ENCODE measurements around the gene LIN54.
"Not testable (repeated sequence)": the region's sequence is repeated elsewhere in the genome, so short reads cannot be mapped to it uniquely, and the experiment has no call there.

LIN54 gene

DNA sequence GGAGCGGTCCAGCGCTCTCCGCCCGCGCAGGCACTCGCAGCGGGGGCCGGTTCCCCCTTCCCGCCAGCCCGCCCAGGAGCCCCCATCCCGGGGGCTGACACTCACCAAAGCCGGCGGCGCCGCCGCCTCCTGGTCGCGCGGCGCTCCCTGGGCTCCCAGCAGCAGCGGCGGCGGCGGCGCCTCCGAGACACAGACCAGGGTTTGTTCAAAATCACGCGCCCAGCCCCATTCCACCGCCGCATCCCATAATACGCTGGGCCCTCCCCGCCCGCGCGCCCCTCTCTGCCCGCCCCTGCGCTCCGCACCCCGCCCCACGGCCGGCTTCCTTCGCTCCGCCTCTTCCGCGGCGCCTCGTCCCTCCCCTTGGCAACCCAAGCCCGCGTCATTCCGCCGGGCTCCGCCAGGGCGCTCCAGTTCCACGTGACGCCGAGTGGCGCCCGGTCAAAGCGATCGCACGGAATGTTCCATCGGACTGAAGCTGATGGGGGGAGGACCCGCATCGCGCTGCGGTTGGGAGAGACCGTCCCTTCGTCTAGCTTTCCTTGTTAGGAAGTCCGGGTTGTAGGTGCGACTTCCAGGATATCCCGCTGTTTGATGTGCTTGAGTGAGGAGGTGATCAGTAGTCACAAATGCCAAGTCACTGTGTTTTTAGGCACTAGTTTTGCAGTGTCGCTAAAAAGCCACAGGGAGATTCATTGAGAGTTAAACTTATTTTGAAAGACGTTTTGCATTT lies 2.2 kb upstream of the LIN54 start:
- peak; percentile 90 to 91 for DNase-seq (ENCODE audit: low read depth in 2 of 2, low spot score in 1 of 2)

DNA sequence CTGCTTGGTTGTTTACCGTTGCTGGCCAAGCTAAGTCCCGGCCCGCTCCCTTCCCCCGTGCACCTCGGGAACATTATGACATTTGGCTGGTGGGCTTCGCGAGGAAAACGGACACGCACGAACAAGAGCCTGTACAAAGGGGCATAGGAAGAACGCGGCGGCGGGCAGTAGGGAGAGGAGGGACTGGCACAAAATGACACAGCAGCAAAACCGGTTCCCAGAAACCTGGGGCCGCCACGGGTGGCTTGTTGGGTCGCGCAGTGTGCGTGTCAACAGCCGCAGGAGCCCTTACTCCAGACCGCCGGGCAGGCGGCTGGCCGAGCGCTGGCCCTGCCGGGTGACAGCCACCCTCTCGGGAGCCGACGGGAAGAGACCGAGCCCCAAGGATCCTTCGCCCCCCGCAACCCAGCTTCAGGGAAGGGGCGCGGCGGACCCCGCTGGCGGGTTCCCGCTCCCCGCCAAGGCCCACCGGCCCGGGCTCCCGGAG lies 1.6 kb upstream of the LIN54 start:
- DNase-seq (ENCODE audit: low read depth in 2 of 2, low spot score in 1 of 2): no peak

DNA sequence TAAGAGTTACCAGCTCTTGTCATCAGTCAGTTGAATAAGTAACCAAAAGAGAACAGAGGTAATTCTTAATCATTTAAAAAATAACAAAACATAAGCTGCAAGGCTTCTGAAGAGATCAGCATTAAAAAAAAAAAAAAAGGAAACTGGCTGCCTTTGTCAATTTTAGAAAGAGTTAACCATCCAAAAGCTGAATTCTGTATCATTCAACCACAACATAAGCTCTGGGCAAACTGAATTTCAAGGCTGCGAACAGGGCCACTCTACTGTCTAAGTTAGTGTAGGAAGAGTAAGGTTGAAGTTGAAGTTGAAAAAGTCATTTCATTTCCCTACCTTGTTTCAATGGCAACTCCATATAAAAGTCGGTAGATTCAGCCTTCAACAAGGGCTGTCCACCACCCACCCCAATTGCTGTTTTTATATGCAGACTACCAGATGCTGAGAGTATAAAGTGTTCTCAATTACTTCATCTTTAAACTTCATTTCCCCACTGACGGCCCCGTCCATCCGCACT lies 1.1 kb upstream of the LIN54 start:
- no peak for DNase-seq (ENCODE audit: low read depth in 2 of 2, low spot score in 1 of 2)

DNA sequence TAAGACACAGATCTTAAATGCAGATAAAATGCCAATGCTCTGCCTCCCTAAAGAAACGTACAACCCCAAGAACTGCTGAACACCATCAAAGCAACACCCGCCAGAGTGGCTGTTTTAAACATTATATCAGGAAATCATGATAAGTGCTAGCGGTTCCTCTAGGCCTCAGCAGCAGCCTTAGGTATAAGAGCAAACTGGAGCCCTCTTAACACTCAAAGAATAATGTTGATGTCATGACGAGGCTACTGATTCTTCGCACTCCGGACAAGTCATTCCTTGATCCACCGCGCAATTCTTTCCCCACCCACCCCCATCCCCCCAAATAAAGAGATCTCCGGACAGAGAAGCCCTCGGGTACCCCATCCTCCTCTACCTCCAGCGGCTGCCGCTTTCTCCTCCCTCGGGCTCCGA lies 507 bp downstream of the LIN54 start:
- no peak for DNase-seq (ENCODE audit: low read depth in 2 of 2, low spot score in 1 of 2)

DNA sequence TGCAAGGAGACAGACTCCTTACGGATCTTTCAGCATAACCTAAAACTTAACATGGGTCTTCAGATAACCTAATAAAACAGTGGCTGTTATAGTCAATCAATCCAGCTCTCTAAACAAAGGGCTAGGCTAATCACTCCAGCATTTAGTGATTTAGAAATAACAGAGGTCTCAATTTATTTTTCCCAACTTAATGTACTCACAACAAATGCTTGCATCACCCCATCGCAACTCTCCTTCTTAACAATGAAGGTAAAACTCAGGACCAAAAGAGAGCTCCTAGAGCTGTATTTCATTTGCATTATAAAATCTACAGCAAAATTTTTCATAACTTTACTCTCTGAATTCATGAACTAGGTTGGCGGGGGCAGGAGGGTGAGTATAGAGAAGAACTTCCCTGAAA lies 1.1 kb downstream of the LIN54 start:
- no peak for DNase-seq (ENCODE audit: low read depth in 2 of 2, low spot score in 1 of 2)

DNA sequence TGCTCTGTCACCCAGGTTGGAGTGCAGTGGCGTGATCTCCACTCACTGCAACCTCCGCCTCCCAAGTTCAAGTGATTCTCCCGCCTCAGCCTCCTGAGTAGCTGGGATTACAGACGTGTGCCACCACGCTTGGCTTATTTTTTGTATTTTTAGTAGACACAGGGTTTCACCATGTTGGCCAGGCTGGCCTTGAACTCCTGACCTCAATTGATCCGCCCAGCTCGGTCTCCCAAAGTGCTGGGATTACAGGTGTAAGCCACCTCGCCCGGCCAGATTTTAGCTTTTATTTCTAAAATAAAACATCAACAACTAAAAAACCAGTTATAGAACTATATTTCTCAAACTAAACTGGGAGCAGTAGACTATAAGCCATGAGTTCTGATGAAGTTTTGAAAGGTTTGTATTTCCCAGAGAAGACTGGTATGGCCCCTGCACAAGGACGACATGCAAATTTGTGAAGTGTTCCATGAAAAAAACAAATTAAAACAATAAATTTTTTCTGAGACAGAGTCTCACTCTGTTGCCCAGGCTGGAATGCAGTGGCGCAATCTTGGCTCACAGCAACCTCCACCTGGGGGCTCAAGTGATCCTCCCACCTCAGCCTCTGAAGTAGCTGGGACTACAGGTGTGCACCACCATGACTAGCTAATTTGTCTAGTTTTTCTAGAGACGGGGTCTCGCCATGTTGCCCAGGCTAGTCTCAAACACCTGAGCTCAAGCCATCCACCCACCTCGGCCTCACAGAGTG lies 7.4 kb downstream of the LIN54 start:
- not testable (repeated sequence) for DNase-seq (ENCODE audit: low read depth in 2 of 2, low spot score in 1 of 2)

DNA sequence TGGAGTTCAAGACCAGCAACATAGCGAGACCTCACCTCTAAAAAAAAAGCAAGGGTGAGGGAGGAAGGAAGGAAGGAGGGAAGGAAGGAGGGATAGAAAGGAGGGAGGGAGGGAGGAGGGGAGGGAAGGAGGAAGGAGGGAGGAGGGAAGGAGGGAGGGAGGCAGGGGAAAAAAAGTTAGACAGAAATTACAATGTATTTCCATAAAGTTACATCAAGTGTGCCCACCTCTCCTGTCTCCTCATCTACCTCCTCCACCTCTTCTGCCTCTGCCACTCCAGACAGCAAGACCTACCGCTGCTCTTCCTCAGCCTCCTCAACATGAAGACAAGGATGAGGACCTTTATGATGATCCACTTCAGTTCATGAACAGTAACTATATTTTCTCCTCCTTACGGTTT lies 8.3 kb downstream of the LIN54 start:
- no peak for DNase-seq (ENCODE audit: low read depth in 2 of 2, low spot score in 1 of 2)

DNA sequence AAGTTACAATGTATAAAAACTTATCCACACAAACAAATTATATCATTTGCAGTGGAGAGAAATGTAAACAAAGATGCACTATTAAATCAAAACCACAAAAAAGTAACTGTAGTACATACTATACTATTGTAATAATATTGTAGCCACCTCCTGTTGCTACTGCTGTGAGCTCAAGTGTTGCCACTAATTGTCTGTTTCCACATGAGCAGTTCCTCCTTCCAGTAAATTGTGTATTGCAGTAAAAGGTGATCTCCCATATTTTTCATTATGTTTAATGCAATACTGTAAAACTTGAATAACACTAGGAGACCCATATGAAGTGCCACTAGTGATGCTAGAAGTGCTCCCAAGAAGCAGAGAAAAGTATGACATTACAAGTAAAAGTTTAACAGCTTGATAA lies 11.7 kb downstream of the LIN54 start:
- no peak for DNase-seq (ENCODE audit: low read depth in 2 of 2, low spot score in 1 of 2)

DNA sequence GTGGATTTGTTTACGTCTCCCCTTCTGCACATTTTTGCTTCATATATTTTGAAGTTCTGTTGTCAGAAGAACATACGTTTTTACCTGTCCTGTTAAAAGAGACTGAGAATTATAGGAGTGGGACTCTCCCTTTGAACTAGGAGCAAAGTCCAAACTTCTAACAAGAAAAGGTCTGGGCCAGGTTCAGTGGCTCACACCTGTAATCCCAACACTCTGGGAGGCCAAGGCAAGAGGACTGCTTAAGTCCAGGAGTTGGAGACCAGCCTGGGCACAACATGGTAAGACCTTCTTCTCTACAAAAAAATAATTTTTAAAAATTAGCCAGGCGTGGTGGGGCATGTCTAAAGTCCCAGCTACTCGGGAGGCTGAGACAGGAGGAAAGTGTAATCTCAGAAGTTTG lies 15.8 kb downstream of the LIN54 start:
- DNase-seq (ENCODE audit: low read depth in 2 of 2, low spot score in 1 of 2): no peak

DNA sequence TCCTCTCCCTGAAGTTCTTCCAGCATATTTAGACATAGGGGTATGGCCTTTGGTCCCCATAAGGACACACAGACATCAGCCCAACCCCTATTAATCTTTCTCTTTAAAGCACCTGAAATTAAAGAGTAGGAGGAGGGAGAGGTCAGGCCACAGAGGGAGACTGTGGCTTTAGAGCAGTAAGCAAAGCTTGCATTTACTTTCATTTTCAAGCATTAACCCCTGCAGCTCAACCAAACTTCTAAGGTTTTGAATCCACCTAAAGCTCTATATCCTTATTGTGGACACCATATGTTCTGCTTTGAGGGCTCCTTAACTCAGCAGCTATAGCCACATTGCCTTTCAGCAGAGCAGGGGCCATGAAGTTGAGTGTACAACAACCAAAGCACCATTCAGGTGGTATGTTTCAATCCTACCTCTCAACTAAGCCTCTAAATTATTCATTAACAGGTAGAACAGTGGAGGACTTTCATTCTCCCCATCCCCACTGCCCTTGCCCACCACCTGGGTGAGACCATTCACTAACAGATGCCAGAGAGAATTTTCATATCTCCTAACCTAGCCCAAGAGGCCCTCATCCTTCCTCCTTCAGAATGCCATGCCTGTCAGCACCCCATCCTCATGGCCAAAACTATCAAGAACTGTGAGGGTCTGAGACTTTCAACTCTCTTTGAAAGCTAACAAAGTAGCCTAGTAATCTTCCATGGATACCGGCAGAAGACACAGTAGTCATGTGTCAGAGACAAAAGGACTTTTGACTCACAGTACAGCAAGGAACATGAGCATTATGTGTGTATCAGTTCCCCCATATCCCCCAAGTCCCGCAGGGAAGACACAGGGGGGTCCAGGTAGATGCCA lies 20.8 kb downstream of the LIN54 start:
- DNase-seq (ENCODE audit: low read depth in 2 of 2, low spot score in 1 of 2): no peak

DNA sequence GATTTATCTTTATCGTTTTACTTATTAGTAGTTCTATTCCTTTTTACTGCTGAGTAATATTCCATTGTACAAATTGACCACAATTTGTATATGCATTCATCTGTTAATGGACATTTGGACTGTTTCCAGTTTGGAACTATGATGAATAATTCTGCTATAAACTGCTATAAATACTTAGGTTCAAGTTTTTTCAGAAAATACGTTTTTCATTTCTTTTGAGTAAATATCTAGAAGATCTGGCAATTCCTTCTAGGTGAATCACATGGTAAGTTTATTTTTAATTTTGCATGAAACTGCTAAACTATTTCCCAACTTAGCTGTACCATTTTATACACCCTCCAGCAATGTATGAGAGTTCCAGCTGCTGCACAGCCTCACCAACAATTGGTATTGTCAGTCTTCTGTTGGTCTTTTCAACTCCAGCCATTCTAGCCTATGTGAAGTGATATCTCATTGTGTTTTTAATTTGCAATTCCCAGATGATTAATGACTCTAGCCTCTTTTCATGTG lies 22.2 kb downstream of the LIN54 start:
- DNase-seq (ENCODE audit: low read depth in 2 of 2, low spot score in 1 of 2): no peak

DNA sequence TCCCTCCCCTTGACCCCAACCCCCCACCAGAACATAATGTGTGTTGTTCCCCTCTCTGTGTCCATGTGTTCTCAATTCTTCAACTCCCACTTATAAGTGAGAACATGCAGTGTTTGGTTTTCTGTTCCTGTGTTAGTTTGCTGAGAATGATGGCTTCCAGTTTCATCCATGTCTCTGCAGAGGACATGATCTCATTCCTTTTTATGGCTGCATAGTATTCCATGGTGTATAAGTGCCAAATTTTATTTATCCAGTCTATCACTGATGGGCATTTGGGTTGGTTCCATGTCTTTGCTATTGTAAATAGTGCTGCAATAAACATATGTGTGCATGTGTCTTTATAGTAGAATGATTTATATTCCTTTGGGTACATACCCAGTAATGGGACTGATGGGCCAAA lies 23.1 kb downstream of the LIN54 start:
- not testable (repeated sequence) for DNase-seq (ENCODE audit: low read depth in 2 of 2, low spot score in 1 of 2)

DNA sequence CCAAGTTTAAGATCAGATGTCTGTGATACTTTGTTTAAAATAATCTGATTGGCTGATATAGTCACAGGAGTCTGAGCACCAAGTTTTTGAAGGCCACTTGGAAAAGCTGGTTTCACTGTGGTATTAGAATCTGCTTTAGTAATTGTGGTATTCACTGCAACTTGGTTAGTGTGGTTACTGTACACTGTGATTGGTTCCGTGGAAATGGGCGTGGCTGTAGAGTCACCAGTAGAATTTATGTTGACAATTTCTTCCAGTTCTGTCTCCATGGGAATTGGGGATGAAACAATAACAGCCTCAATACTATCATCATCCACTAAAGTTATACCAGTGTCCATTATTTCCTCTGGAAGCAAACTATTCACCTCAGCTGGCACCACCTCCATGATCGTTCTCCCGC lies 26.2 kb downstream of the LIN54 start:
- DNase-seq (ENCODE audit: low read depth in 2 of 2, low spot score in 1 of 2): no peak

DNA sequence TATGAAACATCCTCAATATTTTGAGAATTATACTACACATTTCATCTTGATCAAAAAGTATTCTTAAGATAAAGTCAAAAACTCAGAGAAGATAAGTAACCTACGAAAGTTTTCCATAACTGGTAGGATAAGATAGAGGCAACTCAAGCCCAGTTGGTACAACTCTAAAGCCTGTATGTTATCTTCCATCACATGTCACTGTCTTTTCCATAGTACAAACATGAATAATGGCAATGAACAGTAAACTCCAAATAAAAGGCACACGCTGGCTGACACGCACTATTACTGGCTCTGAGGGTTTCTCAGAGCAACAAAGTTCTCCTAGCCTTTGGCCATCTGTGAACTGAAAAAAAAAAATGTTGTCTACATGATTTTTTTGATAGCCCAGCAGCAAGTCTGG lies 27.2 kb downstream of the LIN54 start:
- no peak for DNase-seq (ENCODE audit: low read depth in 2 of 2, low spot score in 1 of 2)

DNA sequence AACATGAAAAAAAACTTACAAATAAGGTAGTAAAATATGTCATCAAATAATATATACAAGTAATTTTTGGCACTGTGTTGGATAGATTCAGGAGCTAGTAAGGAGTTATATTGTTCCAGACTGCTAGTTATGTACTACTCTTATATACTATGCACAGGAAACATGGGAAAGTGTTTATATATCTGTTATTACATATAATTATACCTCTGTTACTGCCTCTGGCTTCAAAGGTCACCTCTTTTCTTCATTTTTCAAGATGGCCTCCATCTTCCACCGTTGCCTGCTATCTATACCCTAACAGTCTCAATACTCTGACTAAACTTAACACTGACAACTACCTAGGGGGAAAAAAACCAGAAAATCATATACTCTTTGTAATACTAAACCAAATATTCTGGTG lies 29.5 kb downstream of the LIN54 start:
- DNase-seq (ENCODE audit: low read depth in 2 of 2, low spot score in 1 of 2): no peak

DNA sequence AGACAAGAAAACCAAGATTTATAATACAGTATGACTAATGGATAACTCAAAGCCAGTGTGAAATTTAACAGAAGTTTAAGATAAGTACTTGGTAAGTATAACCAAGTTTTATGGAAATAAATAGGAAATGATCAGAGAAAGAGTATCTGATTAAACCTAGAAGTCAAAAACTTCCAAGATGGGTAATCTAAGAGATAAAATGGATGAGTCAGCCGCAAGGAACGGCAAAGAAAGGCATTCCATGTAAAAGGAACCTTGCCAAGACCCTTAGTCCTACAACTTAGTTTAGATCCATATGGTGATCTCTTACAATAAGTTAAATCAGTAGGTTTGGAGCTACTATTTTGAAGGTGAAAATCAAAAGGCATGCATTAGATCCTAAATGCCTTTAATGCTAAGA lies 34.8 kb downstream of the LIN54 start:
- DNase-seq (ENCODE audit: low read depth in 2 of 2, low spot score in 1 of 2): no peak

DNA sequence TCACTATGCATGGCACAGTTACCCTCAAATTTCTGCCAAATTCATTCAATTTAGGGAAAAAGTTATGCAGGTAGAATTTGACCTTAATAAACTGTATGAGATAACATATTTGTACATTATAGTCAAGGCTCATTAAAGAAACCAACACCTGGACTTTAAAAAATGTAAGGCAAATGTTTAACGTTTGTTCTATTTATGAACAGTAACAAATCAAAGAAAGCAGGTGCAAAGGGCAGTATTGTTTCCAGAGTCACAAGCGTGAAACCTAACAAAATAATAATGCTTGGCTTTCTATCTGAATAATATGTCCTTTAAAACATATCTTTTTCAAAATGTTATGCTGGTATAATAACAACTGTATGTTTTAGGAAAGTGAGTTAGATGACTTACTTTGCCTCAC lies 41.2 kb downstream of the LIN54 start:
- no peak for DNase-seq (ENCODE audit: low read depth in 2 of 2, low spot score in 1 of 2)

DNA sequence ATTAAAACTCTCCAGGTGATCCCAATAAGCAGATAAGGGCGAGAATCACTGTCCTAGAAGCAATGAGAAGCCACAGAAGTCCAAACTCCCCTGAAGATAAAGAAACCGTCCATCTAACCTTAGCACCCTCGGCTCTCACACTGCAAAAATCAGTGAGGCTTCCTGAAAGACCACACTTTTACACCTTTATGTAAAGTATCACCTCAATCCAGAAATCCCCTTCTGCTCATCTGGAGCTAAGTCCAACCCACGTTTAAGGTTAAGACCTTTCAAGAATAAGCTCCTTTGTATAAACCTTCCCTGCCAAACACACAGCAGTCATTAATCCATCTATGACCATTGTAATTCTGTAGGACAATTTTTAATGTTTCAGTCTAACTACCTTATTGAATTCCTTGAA lies 41.7 kb downstream of the LIN54 start:
- DNase-seq (ENCODE audit: low read depth in 2 of 2, low spot score in 1 of 2): no peak

DNA sequence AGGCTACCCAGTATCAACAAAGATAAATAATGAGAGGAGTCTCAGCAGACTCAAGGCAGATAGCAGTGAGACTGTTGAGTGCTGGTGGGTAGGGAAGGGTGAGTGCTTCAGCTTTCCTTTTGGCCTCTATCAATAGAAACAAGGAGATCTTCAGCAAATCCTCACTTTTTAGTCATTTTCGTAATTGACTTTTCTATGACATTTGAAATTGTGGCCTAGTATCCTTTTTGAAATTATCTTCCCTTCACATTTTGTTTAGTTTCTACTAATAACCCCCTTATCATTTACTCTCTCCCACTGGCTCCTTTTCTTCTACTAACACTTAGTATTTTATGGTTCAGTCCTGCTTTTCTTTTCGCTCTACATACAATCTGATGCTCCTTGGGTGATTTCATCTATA lies 44.9 kb downstream of the LIN54 start:
- DNase-seq (ENCODE audit: low read depth in 2 of 2, low spot score in 1 of 2): no peak

DNA sequence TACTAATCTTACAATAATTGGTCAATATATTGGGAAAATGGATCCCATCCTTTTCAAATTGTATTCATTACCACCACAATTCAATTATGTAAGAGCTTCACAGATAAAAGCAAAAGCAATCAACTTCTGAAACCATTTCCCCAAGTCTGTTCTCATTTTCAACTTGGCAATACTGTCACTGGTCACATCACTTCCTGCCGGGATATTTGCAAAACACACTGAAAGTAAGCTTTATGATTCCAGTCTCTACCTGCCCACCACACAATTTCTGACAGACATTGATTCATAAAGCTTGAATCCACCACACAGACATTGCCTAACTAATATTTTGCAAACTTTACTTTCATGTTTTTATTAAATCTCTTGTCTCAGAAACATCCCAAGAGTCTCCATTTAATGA lies 53.6 kb downstream of the LIN54 start:
- DNase-seq (ENCODE audit: low read depth in 2 of 2, low spot score in 1 of 2): no peak

DNA sequence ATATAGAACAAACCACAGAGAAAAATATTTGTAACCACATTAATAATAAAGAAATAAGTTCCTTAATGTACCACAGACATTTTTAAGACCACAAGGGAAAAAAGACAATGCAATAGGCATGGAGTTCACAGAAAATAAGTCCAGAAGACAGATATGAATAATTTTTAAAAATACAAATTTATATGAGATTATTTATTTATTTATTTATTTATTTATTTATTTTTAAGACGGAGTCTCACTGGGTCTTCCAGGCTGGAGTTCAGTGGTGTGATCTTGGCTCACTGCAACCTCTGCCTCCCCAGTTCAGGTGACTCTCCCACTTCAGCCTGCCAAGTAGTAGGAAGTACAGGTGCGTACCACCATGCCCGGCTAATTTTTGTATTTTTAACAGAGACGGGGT lies 56.4 kb downstream of the LIN54 start:
- no peak for DNase-seq (ENCODE audit: low read depth in 2 of 2, low spot score in 1 of 2)
